HK-2 (cell line): Measurements from ENCODE around the gene THSD4.

ENCODE experiments used
- DNase-seq: peaks from one replicate; pipeline ENCODE4 v3.0.0-alpha.2; 2018; ENCODE audit not compliant: unreplicated experiment

Gene THSD4

GRCh38 chr15:71329497-71330260, 214.4 kb downstream of the THSD4 start:
- peak; percentile 26 for DNase-seq

GRCh38 chr15:71330638-71331162, 215.4 kb downstream of the THSD4 start:
- no peak for DNase-seq

- no peak for DNase-seq
Observed at GRCh38 chr15:71331173-71331572, 215.9 kb downstream of the THSD4 start.

- no peak for DNase-seq
Observed at GRCh38 chr15:71332431-71333004, 217.2 kb downstream of the THSD4 start.

GRCh38 chr15:71333136-71333700, 217.9 kb downstream of the THSD4 start:
- DNase-seq: no peak

GRCh38 chr15:71333839-71334238, 218.6 kb downstream of the THSD4 start:
- DNase-seq: no peak

- DNase-seq: no peak
Observed at GRCh38 chr15:71334434-71334833, 219.2 kb downstream of the THSD4 start.

- no peak for DNase-seq
Observed at GRCh38 chr15:71334873-71335272, 219.6 kb downstream of the THSD4 start.

- DNase-seq: no peak
Observed at GRCh38 chr15:71335591-71335990, 220.3 kb downstream of the THSD4 start.

- DNase-seq: no peak
Observed at GRCh38 chr15:71336671-71337070, 221.4 kb downstream of the THSD4 start.

GRCh38 chr15:71337197-71337845, 222.1 kb downstream of the THSD4 start:
- no peak for DNase-seq

- DNase-seq: no peak
Observed at GRCh38 chr15:71338265-71338664, 223.0 kb downstream of the THSD4 start.

- DNase-seq: no peak
Observed at GRCh38 chr15:71338827-71339542, 223.7 kb downstream of the THSD4 start.

GRCh38 chr15:71341811-71342550, 226.7 kb downstream of the THSD4 start:
- DNase-seq: no peak

- no peak for DNase-seq
Observed at GRCh38 chr15:71342658-71343057, 227.4 kb downstream of the THSD4 start.

GRCh38 chr15:71344316-71344715, 229.0 kb downstream of the THSD4 start:
- DNase-seq: no peak

GRCh38 chr15:71345186-71345585, 229.9 kb downstream of the THSD4 start:
- no peak for DNase-seq

GRCh38 chr15:71346464-71346863, 231.2 kb downstream of the THSD4 start:
- no peak for DNase-seq

GRCh38 chr15:71348597-71348996, 233.3 kb downstream of the THSD4 start:
- no peak for DNase-seq

- no peak for DNase-seq
Observed at GRCh38 chr15:71349336-71349735, 234.1 kb downstream of the THSD4 start.
